ENCODE results near the gene CYB561A3.

The CYB561A3 gene

GRCh38 chr11:61367406-61367805 is 5.7 kb upstream of the CYB561A3 start:
- TF ChIP-seq CTCF (conservative IDR thresholded peaks at IDR 0.05), result no peak
- TF ChIP-seq ZFX (IDR thresholded peaks at IDR 0.05), result no peak
- H3K27ac ChIP-seq, result peak overlapping the region; percentile 83

GRCh38 chr11:61364012-61364675 is 2.5 kb upstream of the CYB561A3 start:
- no peak overlapping the region for H3K27ac ChIP-seq
- TF ChIP-seq CTCF (conservative IDR thresholded peaks at IDR 0.05) (no peak), ZFX (IDR thresholded peaks at IDR 0.05) (no peak)

GRCh38 chr11:61362542-61362875 is 827 bp upstream of the CYB561A3 start:
- TF ChIP-seq CTCF (conservative IDR thresholded peaks at IDR 0.05) (no peak), ZFX (IDR thresholded peaks at IDR 0.05) (no peak)
- peak overlapping the region; percentile 93 for H3K27ac ChIP-seq

- TF ChIP-seq ZFX (IDR thresholded peaks at IDR 0.05), result no peak
- TF ChIP-seq CTCF (conservative IDR thresholded peaks at IDR 0.05), result no peak
- peak overlapping the region; percentile 93 for H3K27ac ChIP-seq
Observed at GRCh38 chr11:61361237-61361740, 393 bp downstream of the CYB561A3 start.

- H3K27ac ChIP-seq, result no peak overlapping the region
- TF ChIP-seq CTCF (conservative IDR thresholded peaks at IDR 0.05) (no peak), ZFX (IDR thresholded peaks at IDR 0.05) (no peak)
Observed at GRCh38 chr11:61359516-61359915, 2.2 kb downstream of the CYB561A3 start.

GRCh38 chr11:61358566-61358965 is 3.1 kb downstream of the CYB561A3 start:
- TF ChIP-seq ZFX (IDR thresholded peaks at IDR 0.05) (no peak), CTCF (conservative IDR thresholded peaks at IDR 0.05) (no peak)
- H3K27ac ChIP-seq, result no peak overlapping the region

GRCh38 chr11:61357894-61358239 is 3.8 kb downstream of the CYB561A3 start:
- TF ChIP-seq CTCF (conservative IDR thresholded peaks at IDR 0.05), result no peak
- TF ChIP-seq ZFX (IDR thresholded peaks at IDR 0.05), result no peak
- H3K27ac ChIP-seq, result no peak overlapping the region
